ENCODE results near the gene VSNL1.

VSNL1 gene

GRCh38 chr2:17690776-17691175 lies 150.3 kb downstream of the VSNL1 start:
- no peak for TF ChIP-seq CTCF (conservative IDR thresholded peaks at IDR 0.05)
- TF ChIP-seq ZFX (IDR thresholded peaks at IDR 0.05): no peak
- H3K27ac ChIP-seq: no peak overlapping the region

All from C4-2B (cell line).